ENCODE measurements around the gene TMEM259.

DNA sequence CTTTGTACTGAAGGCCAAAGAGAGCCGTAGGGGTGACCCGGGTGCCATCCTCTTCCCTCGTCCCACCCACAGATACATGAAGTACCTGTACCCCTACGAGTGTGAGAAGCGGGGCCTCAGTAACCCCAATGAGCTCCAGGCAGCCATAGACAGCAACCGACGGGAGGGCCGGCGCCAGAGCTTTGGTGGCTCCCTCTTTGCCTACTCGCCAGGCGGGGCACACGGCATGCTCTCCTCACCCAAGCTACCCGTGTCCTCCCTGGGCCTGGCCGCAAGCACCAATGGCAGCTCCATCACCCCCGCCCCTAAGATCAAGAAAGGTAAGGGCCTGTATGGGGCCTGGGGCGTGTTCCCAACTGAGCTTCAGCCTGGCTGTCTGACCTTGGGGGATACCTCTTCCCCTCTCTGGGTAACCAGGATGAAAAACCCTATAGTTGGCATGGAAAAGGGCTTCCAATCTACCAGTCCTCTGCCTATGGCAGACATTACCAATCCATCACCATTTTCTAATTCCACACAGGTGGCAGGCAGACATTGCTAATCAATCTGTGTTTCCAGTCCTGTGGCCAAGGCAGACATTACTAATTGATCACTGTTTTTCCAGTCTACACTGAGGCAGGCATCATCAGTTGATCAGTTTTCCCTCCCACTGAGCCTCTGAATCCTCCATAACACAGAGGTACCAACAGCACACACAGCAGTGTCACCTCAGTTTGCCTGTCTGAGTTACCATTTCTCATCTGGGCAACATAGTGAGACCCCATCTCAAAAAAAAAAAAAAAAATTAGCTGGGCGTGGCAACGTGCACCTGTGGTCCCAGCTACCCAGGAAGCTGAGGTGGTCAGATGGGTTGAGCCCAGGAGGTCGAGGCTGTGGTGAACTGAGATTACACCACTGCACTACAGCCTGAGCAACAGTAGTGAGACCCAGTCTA, 55.9 kb downstream of the TMEM259 start:
- TF ChIP-seq CTCF (IDR thresholded peaks at IDR 0.05) (no peak), EP300 (IDR thresholded peaks at IDR 0.05) (no peak)
